ENCODE measurements around the gene TRIM37. TPM values are rescaled to one million over a fixed set of nuclear protein-coding genes. Genes with fewer than 3 reads are reported as not detected.

Gene TRIM37
- total and polyA plus RNA-seq, 5 experiments from 2014 or later, result 7.2 to 27.2 (median 9.3) TPM

- no peak for DNase-seq
- Mint-ChIP-seq H3K27ac (no peak overlapping the region), H3K4me1 (peaks cover 2 to 8% (median 4%) of the 10 kb centered on the region in 4 donors), H3K4me3 (no peak overlapping the region), H3K36me3 (peaks cover 0 to 53% (median 12%) of the 10 kb centered on the region in 3 donors), H3K27me3 (no peaks in the 10 kb centered on the region), H3K9me3 (no peaks in the 10 kb centered on the region)
- no peak for ATAC-seq
- POLR2A ChIA-PET, result no interaction called here
Measured at GRCh38 chr17:59024916-59025315, 81.8 kb downstream of the TRIM37 start.

GRCh38 chr17:59018019-59018418 is 88.7 kb downstream of the TRIM37 start:
- POLR2A ChIA-PET, result no interaction called here
- Mint-ChIP-seq H3K27me3 (no peaks in the 10 kb centered on the region), H3K27ac (no peak overlapping the region), H3K4me3 (no peak overlapping the region), H3K9me3 (no peaks in the 10 kb centered on the region), H3K36me3 (peaks cover 0 to 69% (median 26%) of the 10 kb centered on the region in 3 donors), H3K4me1 (no peaks in the 10 kb centered on the region)
- DNase-seq (no peak), ATAC-seq (no peak)

GRCh38 chr17:59011975-59012374 is 94.7 kb downstream of the TRIM37 start:
- Mint-ChIP-seq H3K9me3 (no peaks in the 10 kb centered on the region), H3K36me3 (peaks cover 4 to 64% (median 9%) of the 10 kb centered on the region in 3 donors), H3K27ac (no peak overlapping the region), H3K4me3 (no peak overlapping the region), H3K4me1 (no peaks in the 10 kb centered on the region), H3K27me3 (no peaks in the 10 kb centered on the region)
- POLR2A ChIA-PET, result interaction anchor here (0.6 kb wide), 1 partner anchor 93 kb away, joined by 5 read pairs; no protein-coding TSS in a partner anchor
- DNase-seq, result no peak
- ATAC-seq, result no peak

- DNase-seq, result no peak
- H3K4me3 Mint-ChIP-seq, result no peak overlapping the region
- H3K36me3 Mint-ChIP-seq, result peaks cover 4 to 53% (median 9%) of the 10 kb centered on the region in 3 donors
- H3K4me1 Mint-ChIP-seq, result no peaks in the 10 kb centered on the region
- ATAC-seq, result no peak
- H3K27ac Mint-ChIP-seq, result peak overlapping the region in 1 of 10 donors; percentile 76
- H3K9me3 Mint-ChIP-seq, result no peaks in the 10 kb centered on the region
- H3K27me3 Mint-ChIP-seq, result no peaks in the 10 kb centered on the region
- POLR2A ChIA-PET, result no interaction called here
Measured at GRCh38 chr17:59010026-59010425, 96.7 kb downstream of the TRIM37 start.

- POLR2A ChIA-PET, result no interaction called here
- Mint-ChIP-seq H3K4me3 (no peak overlapping the region), H3K9me3 (no peaks in the 10 kb centered on the region), H3K27ac (no peak overlapping the region), H3K27me3 (no peaks in the 10 kb centered on the region), H3K4me1 (peaks cover 0 to 8% (median 3%) of the 10 kb centered on the region in 4 donors), H3K36me3 (peaks cover 4 to 42% (median 4%) of the 10 kb centered on the region in 3 donors)
- no peak for DNase-seq
- ATAC-seq, result no peak
Measured at GRCh38 chr17:59008737-59009136, 97.9 kb downstream of the TRIM37 start.

- Mint-ChIP-seq H3K36me3 (peaks cover 4 to 35% (median 4%) of the 10 kb centered on the region in 3 donors), H3K4me1 (peaks cover 0 to 8% (median 3%) of the 10 kb centered on the region in 4 donors), H3K27ac (peak overlapping the region in 1 of 10 donors; percentile 38), H3K27me3 (no peaks in the 10 kb centered on the region), H3K4me3 (no peak overlapping the region), H3K9me3 (no peaks in the 10 kb centered on the region)
- no peak for ATAC-seq
- POLR2A ChIA-PET, result no interaction called here
- DNase-seq, result no peak
Measured at GRCh38 chr17:59007995-59008394, 98.7 kb downstream of the TRIM37 start.

GRCh38 chr17:59004338-59005111 is 102.2 kb downstream of the TRIM37 start:
- no peaks in the 10 kb centered on the region for H3K27me3 Mint-ChIP-seq
- POLR2A ChIA-PET, result interaction anchor here (0.6 to 3.2 kb wide), 3 partner anchors 279 to 486 kb away, joined by 3 to 21 read pairs (median 6); no protein-coding TSS in a partner anchor
- no peaks in the 10 kb centered on the region for H3K9me3 Mint-ChIP-seq
- ATAC-seq, result peak; percentile 18 to 39
- H3K36me3 Mint-ChIP-seq, result peaks cover 0 to 24% (median 1%) of the 10 kb centered on the region in 3 donors
- H3K27ac Mint-ChIP-seq, result peak overlapping the region; percentile 37 to 99 (median 78)
- H3K4me1 Mint-ChIP-seq, result peaks cover 4 to 32% (median 9%) of the 10 kb centered on the region in 4 donors
- peak; percentile 37 to 81 (median 67) for DNase-seq
- H3K4me3 Mint-ChIP-seq, result peak overlapping the region in 1 of 10 donors; percentile 46

GRCh38 chr17:59003860-59004259 is 102.8 kb downstream of the TRIM37 start:
- H3K27me3 Mint-ChIP-seq, result no peaks in the 10 kb centered on the region
- DNase-seq (no peak), ATAC-seq (no peak)
- POLR2A ChIA-PET, result interaction anchor here (0.6 to 3.2 kb wide), 6 partner anchors 143 to 1745 kb away, joined by 3 to 21 read pairs (median 3); partner anchors contain the start of gene RAD51C
- peak overlapping the region in 9 of 10 donors; percentile 15 to 99 (median 73) for H3K27ac Mint-ChIP-seq
- no peak overlapping the region for H3K4me3 Mint-ChIP-seq
- peaks cover 4 to 32% (median 9%) of the 10 kb centered on the region in 4 donors for H3K4me1 Mint-ChIP-seq
- peaks cover 0 to 23% (median 0%) of the 10 kb centered on the region in 3 donors for H3K36me3 Mint-ChIP-seq
- H3K9me3 Mint-ChIP-seq, result no peaks in the 10 kb centered on the region

GRCh38 chr17:59002848-59003247 is 103.8 kb downstream of the TRIM37 start:
- peak overlapping the region in 2 of 10 donors; percentile 10 to 52 for H3K4me3 Mint-ChIP-seq
- POLR2A ChIA-PET, result no interaction called here
- ATAC-seq (no peak), DNase-seq (no peak)
- H3K4me1 Mint-ChIP-seq, result peaks cover 4 to 32% (median 9%) of the 10 kb centered on the region in 4 donors
- H3K9me3 Mint-ChIP-seq, result no peaks in the 10 kb centered on the region
- H3K27me3 Mint-ChIP-seq, result no peaks in the 10 kb centered on the region
- H3K36me3 Mint-ChIP-seq, result peaks cover 0 to 31% (median 6%) of the 10 kb centered on the region in 3 donors
- H3K27ac Mint-ChIP-seq, result peak overlapping the region; percentile 37 to 99 (median 64)

GRCh38 chr17:59002126-59002525 is 104.6 kb downstream of the TRIM37 start:
- H3K4me1 Mint-ChIP-seq, result peaks cover 4 to 34% (median 9%) of the 10 kb centered on the region in 4 donors
- POLR2A ChIA-PET, result interaction anchor here (0.6 kb wide), 1 partner anchor 310 kb away, joined by 4 read pairs; the partner anchor contains the start of gene TEX14
- peaks cover 0 to 34% (median 6%) of the 10 kb centered on the region in 3 donors for H3K36me3 Mint-ChIP-seq
- peak overlapping the region in 6 of 10 donors; percentile 15 to 93 (median 88) for H3K4me3 Mint-ChIP-seq
- no peak for DNase-seq
- no peaks in the 10 kb centered on the region for H3K9me3 Mint-ChIP-seq
- H3K27ac Mint-ChIP-seq, result peak overlapping the region in 9 of 10 donors; percentile 95 to 99 (median 98)
- no peaks in the 10 kb centered on the region for H3K27me3 Mint-ChIP-seq
- no peak for ATAC-seq

GRCh38 chr17:59001158-59001814 is 105.4 kb downstream of the TRIM37 start:
- Mint-ChIP-seq H3K4me1 (peaks cover 4 to 34% (median 9%) of the 10 kb centered on the region in 4 donors), H3K9me3 (no peaks in the 10 kb centered on the region), H3K36me3 (peaks cover 0 to 37% (median 6%) of the 10 kb centered on the region in 3 donors), H3K27me3 (no peaks in the 10 kb centered on the region), H3K4me3 (peak overlapping the region; percentile 79 to 93 (median 88)), H3K27ac (peak overlapping the region; percentile 95 to 99 (median 98))
- peak; percentile 99 for ATAC-seq
- POLR2A ChIA-PET, result interaction anchor here (0.6 to 0.7 kb wide), 2 partner anchors 105 to 473 kb away, joined by 3 to 4 read pairs; no protein-coding TSS in a partner anchor
- peak; percentile 44 to 88 (median 68) for DNase-seq

GRCh38 chr17:59000022-59000421 is 106.7 kb downstream of the TRIM37 start:
- no peaks in the 10 kb centered on the region for H3K27me3 Mint-ChIP-seq
- peak overlapping the region in 6 of 10 donors; percentile 20 to 99 (median 86) for H3K27ac Mint-ChIP-seq
- DNase-seq (no peak), ATAC-seq (no peak)
- H3K4me1 Mint-ChIP-seq, result peaks cover 4 to 34% (median 9%) of the 10 kb centered on the region in 4 donors
- H3K36me3 Mint-ChIP-seq, result peaks cover 0 to 35% (median 6%) of the 10 kb centered on the region in 3 donors
- H3K4me3 Mint-ChIP-seq, result peak overlapping the region in 5 of 10 donors; percentile 22 to 55 (median 29)
- H3K9me3 Mint-ChIP-seq, result no peaks in the 10 kb centered on the region
- POLR2A ChIA-PET, result no interaction called here

Data from naive thymus-derived CD8-positive, alpha-beta T cell (primary cell).